HUES48 (cell line): Measurements from ENCODE around the gene CELSR3.

Experiments used
- H3K27ac ChIP-seq: one replicate; pipeline ENCODE4 v1.7.0; 2013; ENCODE audit warnings: low read depth, low read length, inconsistent platforms
- H3K27me3 ChIP-seq: 2 replicates; pipeline ENCODE4 v1.6.1; 2013; ENCODE audit warnings: mild to moderate bottlenecking, low read length; ENCODE audit not compliant: control insufficient read depth, insufficient read depth
- H3K36me3 ChIP-seq: 2 replicates; pipeline ENCODE4 v1.6.1; 2013; ENCODE audit warnings: low read length; ENCODE audit not compliant: control insufficient read depth, insufficient read depth
- H3K4me1 ChIP-seq: 2 replicates; pipeline ENCODE4 v1.6.1; 2013; ENCODE audit warnings: mild to moderate bottlenecking, low read length; ENCODE audit not compliant: control insufficient read depth, insufficient read depth
- H3K4me3 ChIP-seq: 2 replicates; pipeline ENCODE4 v1.5.1; 2013; ENCODE audit warnings: mild to moderate bottlenecking, low read depth, low read length
- H3K9ac ChIP-seq: 2 replicates; pipeline ENCODE4 v1.6.1; 2013; ENCODE audit warnings: mild to moderate bottlenecking, low read depth, low read length, moderate library complexity
- H3K9me3 ChIP-seq: 2 replicates; pipeline ENCODE4 v1.6.1; 2013; ENCODE audit warnings: low read length; ENCODE audit not compliant: control insufficient read depth, insufficient read depth

CELSR3 gene

GRCh38 chr3:48644898-48645760 is 17.6 kb downstream of the CELSR3 start:
- H3K4me1 ChIP-seq, result no peaks in the 10 kb centered on the region
- H3K36me3 ChIP-seq, result peaks cover 91% of the 10 kb centered on the region
- H3K9ac ChIP-seq, result no peak overlapping the region
- no peaks in the 10 kb centered on the region for H3K27me3 ChIP-seq
- no peaks in the 10 kb centered on the region for H3K9me3 ChIP-seq
- no peak overlapping the region for H3K27ac ChIP-seq
- H3K4me3 ChIP-seq, result no peak overlapping the region

GRCh38 chr3:48642605-48643004 is 20.1 kb downstream of the CELSR3 start:
- Histone ChIP-seq H3K9me3 (no peaks in the 10 kb centered on the region), H3K4me1 (no peaks in the 10 kb centered on the region), H3K27ac (no peak overlapping the region), H3K9ac (no peak overlapping the region), H3K36me3 (peaks cover 83% of the 10 kb centered on the region), H3K4me3 (no peak overlapping the region), H3K27me3 (no peaks in the 10 kb centered on the region)

GRCh38 chr3:48641396-48641795 is 21.3 kb downstream of the CELSR3 start:
- Histone ChIP-seq H3K4me3 (no peak overlapping the region), H3K36me3 (peaks cover 84% of the 10 kb centered on the region), H3K27me3 (no peaks in the 10 kb centered on the region), H3K9ac (no peak overlapping the region), H3K27ac (no peak overlapping the region), H3K4me1 (peaks cover 9% of the 10 kb centered on the region), H3K9me3 (no peaks in the 10 kb centered on the region)

- Histone ChIP-seq H3K9ac (no peak overlapping the region), H3K9me3 (no peaks in the 10 kb centered on the region), H3K27me3 (no peaks in the 10 kb centered on the region), H3K27ac (no peak overlapping the region), H3K4me1 (peaks cover 13% of the 10 kb centered on the region), H3K36me3 (peaks cover 70% of the 10 kb centered on the region), H3K4me3 (no peak overlapping the region)
Measured at GRCh38 chr3:48639944-48640606, 22.6 kb downstream of the CELSR3 start.

- no peaks in the 10 kb centered on the region for H3K9me3 ChIP-seq
- H3K9ac ChIP-seq, result no peak overlapping the region
- H3K27me3 ChIP-seq, result no peaks in the 10 kb centered on the region
- H3K4me1 ChIP-seq, result peaks cover 15% of the 10 kb centered on the region
- H3K27ac ChIP-seq, result no peak overlapping the region
- H3K4me3 ChIP-seq, result no peak overlapping the region
- H3K36me3 ChIP-seq, result peaks cover 57% of the 10 kb centered on the region
Measured at GRCh38 chr3:48637305-48637704, 25.4 kb downstream of the CELSR3 start.

- Histone ChIP-seq H3K4me1 (peaks cover 15% of the 10 kb centered on the region), H3K27ac (peak overlapping the region; percentile 83), H3K9me3 (no peaks in the 10 kb centered on the region), H3K4me3 (peak overlapping the region; percentile 94), H3K36me3 (peaks cover 57% of the 10 kb centered on the region), H3K9ac (no peak overlapping the region), H3K27me3 (no peaks in the 10 kb centered on the region)
Measured at GRCh38 chr3:48636149-48636655, 26.5 kb downstream of the CELSR3 start.

- H3K27me3 ChIP-seq, result no peaks in the 10 kb centered on the region
- no peaks in the 10 kb centered on the region for H3K9me3 ChIP-seq
- peaks cover 57% of the 10 kb centered on the region for H3K36me3 ChIP-seq
- peak within 1 kb of the TSS; percentile 64 for H3K9ac ChIP-seq
- H3K4me1 ChIP-seq, result peaks cover 15% of the 10 kb centered on the region
- H3K27ac ChIP-seq, result peak within 1 kb of the TSS; percentile 83
- H3K4me3 ChIP-seq, result peak within 1 kb of the TSS; percentile 94
Measured at GRCh38 chr3:48635222-48636021, 27.3 kb downstream of the CELSR3 start, which contains the start of gene SLC26A6. SLC26A6 (minus strand) TSS chr3:48635461; CDS start chr3:48635393, 68 bp downstream.

- H3K9ac ChIP-seq, result peak overlapping the region; percentile 64
- H3K4me1 ChIP-seq, result peaks cover 15% of the 10 kb centered on the region
- peak overlapping the region; percentile 94 for H3K4me3 ChIP-seq
- peak overlapping the region; percentile 83 for H3K27ac ChIP-seq
- no peaks in the 10 kb centered on the region for H3K27me3 ChIP-seq
- no peaks in the 10 kb centered on the region for H3K9me3 ChIP-seq
- H3K36me3 ChIP-seq, result peaks cover 57% of the 10 kb centered on the region
Measured at GRCh38 chr3:48634661-48635221, 27.9 kb downstream of the CELSR3 start.

- peaks cover 15% of the 10 kb centered on the region for H3K4me1 ChIP-seq
- no peaks in the 10 kb centered on the region for H3K9me3 ChIP-seq
- no peak overlapping the region for H3K9ac ChIP-seq
- peaks cover 58% of the 10 kb centered on the region for H3K36me3 ChIP-seq
- H3K27me3 ChIP-seq, result no peaks in the 10 kb centered on the region
- H3K4me3 ChIP-seq, result no peak overlapping the region
- no peak overlapping the region for H3K27ac ChIP-seq
Measured at GRCh38 chr3:48633743-48634142, 28.9 kb downstream of the CELSR3 start.

- Histone ChIP-seq H3K27me3 (no peaks in the 10 kb centered on the region), H3K4me1 (peaks cover 15% of the 10 kb centered on the region), H3K36me3 (peaks cover 63% of the 10 kb centered on the region), H3K27ac (no peak overlapping the region), H3K9me3 (no peaks in the 10 kb centered on the region), H3K9ac (no peak overlapping the region), H3K4me3 (no peak overlapping the region)
Measured at GRCh38 chr3:48633256-48633655, 29.4 kb downstream of the CELSR3 start.
